ENCODE measurements around the gene FAM107B. TPM values are rescaled to one million over a fixed set of nuclear protein-coding genes. Genes with fewer than 3 reads are reported as not detected.

FAM107B gene
- total and polyA plus RNA-seq, 10 of the 15 experiments (the other 5 are each of a cell fraction or from before 2014, with no cell fraction given) = 22.9 to 162 (median 86.6) TPM

GRCh38 chr10:14500172-14500765 is 274.4 kb downstream of the FAM107B start (continued):
- no peak for TF ChIP-seq MTA2 (IDR thresholded peaks at IDR 0.05; ENCODE audit: low read depth)
- TF ChIP-seq CREB1 (IDR thresholded peaks at IDR 0.05; ENCODE audit: low read depth) = no peak

GRCh38 chr10:14499601-14499904 is 275.1 kb downstream of the FAM107B start:
- 56% methylated on average over 5 of the region's 5 CpGs for WGBS (ENCODE audit: insufficient coverage, insufficient replicate concordance, low lambda C conversion rate, missing lambda C conversion rate)
- in situ Hi-C loops (cut with MboI) = no loop called here
- Histone ChIP-seq H3K79me2 (ENCODE audit: control insufficient read depth, insufficient read depth, low read length) (no peaks in the 10 kb centered on the region), H3K9me3 (replicated peaks; ENCODE audit: control insufficient read depth, insufficient read depth, low read length) (no peaks in the 10 kb centered on the region), H4K20me1 (ENCODE audit: control insufficient read depth, insufficient read depth) (no peaks in the 10 kb centered on the region), H3K4me2 (ENCODE audit: control insufficient read depth, insufficient read depth) (no peak overlapping the region), H3K4me3 (no peak overlapping the region), H3K36me3 (ENCODE audit: control insufficient read depth in 2 of 2, insufficient read depth in 2 of 2, low read length in 1 of 2) (no peaks in the 10 kb centered on the region), H3K4me1 (ENCODE audit: control insufficient read depth, insufficient read depth, low read length) (no peaks in the 10 kb centered on the region), H2AFZ (ENCODE audit: control insufficient read depth, low read depth, low read length) (no peak overlapping the region), H3K9ac (ENCODE audit: control insufficient read depth, insufficient read depth, low read length) (no peak overlapping the region), H3K27ac (ENCODE audit: control insufficient read depth, insufficient read depth) (no peak overlapping the region), H3K27me3 (replicated peaks in 1 of 2; ENCODE audit: control insufficient read depth in 2 of 2, insufficient read depth in 2 of 2, low read length in 1 of 2) (no peaks in the 10 kb centered on the region)
- RAD21 ChIA-PET (ENCODE audit: unreplicated experiment) = interaction anchor here (1.0 to 3.2 kb wide), 2 partner anchors 110 to 324 kb away, joined by 3 to 16 read pairs; no protein-coding TSS in a partner anchor
- intact Hi-C loops (cut with micrococcal nuclease; ENCODE audit: unreplicated experiment) = loop anchor here (1.0 to 10.0 kb wide), 7 partner anchors 57 to 715 kb away; partner anchors contain the start of genes CDNF, HSPA14 and MSANTD7
- POLR2A ChIA-PET = interaction anchor here (0.6 kb wide), 1 partner anchor 384 kb away, joined by 6 read pairs; no protein-coding TSS in a partner anchor
- SMC1A ChIA-PET (ENCODE audit: uncharacterized antibody, unreplicated experiment) = interaction anchor here (1.2 to 5.4 kb wide), 3 partner anchors 145 to 338 kb away, joined by 4 to 22 read pairs (median 5); partner anchors contain the start of genes CDNF, HSPA14 and MSANTD7
- CTCF ChIA-PET = interaction anchor here (0.5 to 3.9 kb wide), 10 partner anchors 8 to 472 kb away, joined by 3 to 25 read pairs (median 4); partner anchors contain the start of genes CDNF, HSPA14 and MSANTD7
- DNase-seq (ENCODE audit: low read depth, low spot score) (no peak), ATAC-seq (peak; percentile 11; the same call in 1 of the 3 replicates), FAIRE-seq (no peak)
- BruUV-seq (replicated peaks) = no TSS peak
- TF ChIP-seq CBFB (IDR thresholded peaks at IDR 0.05; ENCODE audit: low read depth) (no peak), ZBTB4 (CRISPR knock-in tag; IDR thresholded peaks at IDR 0.05) (no peak), RELA (IDR thresholded peaks at IDR 0.05; ENCODE audit: borderline replicate concordance, partially characterized antibody) (no peak), RAD51 (IDR thresholded peaks at IDR 0.05) (no peak), MYB (IDR thresholded peaks at IDR 0.05; ENCODE audit: borderline replicate concordance, low read depth, low read length) (no peak)

Measured in GM12878 (cell line).